ENCODE measurements around the gene COL4A1.

The COL4A1 gene

GRCh38 chr13:110289174-110289573 lies 17.8 kb downstream of the COL4A1 start:
- DNase-seq: no peak

GRCh38 chr13:110286833-110287819 lies 19.8 kb downstream of the COL4A1 start:
- DNase-seq: no peak

GRCh38 chr13:110285991-110286832 lies 20.7 kb downstream of the COL4A1 start:
- DNase-seq: no peak

GRCh38 chr13:110284779-110285484 lies 22.0 kb downstream of the COL4A1 start:
- DNase-seq: no peak

DNA sequence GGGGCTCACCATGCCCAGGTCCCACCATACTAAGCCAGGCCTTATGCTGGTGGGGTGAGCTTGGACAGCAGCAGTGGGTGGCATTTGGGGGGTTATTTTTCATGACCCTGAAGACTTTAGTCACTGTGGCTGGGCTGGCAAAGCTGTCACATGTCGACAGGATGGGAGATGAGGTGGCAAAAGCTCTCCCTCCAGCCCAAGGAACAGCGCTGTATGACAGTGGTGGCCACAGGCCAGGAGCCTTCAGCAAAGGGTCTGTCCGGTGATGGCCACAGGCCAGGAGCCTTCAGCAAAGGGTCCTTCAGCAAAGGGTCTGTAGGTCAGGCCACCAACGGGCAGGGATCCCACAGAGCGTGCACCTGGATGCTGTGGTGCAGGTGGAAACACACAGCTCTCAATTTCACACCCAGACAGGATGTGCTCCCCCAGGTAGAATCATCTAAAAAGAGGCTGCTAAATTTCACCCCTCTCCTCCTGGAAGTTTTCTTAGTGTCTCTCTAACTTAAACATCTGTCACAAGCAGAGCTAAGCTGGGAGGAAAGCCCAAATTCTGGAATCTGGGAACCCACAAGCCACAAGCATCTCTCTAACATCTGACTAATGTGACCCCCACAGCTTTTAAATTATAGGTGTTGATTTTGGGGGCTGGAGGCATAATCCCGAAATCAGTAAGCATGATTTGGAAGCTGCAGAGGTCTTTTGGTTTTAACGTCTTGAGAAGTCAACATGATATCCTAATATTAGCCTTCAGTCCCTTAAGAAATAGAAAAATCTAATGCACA lies 23.0 kb downstream of the COL4A1 start:
- DNase-seq: no peak

DNA sequence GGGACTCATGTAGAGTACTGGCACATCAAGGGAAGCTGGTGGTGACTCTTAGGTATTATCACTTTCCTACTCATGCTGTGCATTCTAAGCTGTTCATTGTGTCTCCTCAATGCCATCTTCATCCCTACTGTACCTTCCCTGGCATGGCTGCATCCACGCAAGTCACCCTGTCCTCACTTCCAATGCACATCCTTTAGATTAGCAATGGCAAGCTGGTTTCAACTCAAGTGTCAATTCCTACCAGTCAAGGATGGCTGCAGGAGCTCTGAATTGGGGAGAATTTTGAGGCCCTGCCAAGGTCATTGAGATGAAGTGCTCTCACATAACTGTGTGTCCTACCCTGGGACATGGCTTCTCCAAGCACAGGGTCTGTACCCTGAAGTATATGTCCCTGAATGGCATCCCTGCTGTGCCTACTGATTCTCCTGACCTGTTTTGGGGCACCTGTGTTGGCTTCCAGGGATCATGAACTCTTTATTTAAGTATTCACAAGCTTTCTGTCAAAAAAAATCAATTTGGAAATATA lies 24.6 kb downstream of the COL4A1 start:
- no peak for DNase-seq

GRCh38 chr13:110281736-110282135 lies 25.2 kb downstream of the COL4A1 start:
- DNase-seq: no peak

DNA sequence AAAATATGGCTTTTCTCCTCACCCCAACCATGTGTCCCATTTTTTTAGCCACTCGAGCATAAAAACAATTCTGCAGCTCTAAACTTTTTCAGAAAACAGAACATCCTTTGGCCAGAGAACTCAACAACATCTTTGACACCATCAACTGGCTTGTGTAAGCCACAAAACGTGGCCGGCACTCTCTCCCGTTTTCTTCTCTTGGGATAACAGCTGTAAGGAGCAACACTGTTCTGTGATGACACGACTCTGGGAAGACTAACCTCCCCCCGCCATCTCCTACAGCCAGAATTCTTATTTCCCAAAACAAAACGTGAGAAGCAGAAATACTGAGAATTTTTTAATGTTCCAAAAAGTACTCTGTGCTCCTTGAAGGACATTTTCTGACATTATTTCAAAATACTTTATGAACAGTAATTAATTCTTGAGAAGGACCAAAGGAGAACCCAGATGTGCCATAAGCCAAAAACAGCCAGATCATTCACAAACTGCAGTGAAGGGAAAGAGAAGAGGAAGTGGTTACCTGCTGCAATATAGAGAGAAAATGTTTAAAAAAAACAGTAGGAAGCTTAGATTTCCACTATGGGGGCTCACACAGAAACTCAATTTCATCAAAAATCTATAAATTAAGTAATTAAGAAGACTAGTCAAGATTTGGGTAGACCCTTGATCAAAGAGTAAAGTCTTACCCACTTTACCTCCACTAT lies 25.8 kb downstream of the COL4A1 start:
- DNase-seq: no peak

GRCh38 chr13:110280231-110280813 lies 26.6 kb downstream of the COL4A1 start:
- DNase-seq: no peak

DNA sequence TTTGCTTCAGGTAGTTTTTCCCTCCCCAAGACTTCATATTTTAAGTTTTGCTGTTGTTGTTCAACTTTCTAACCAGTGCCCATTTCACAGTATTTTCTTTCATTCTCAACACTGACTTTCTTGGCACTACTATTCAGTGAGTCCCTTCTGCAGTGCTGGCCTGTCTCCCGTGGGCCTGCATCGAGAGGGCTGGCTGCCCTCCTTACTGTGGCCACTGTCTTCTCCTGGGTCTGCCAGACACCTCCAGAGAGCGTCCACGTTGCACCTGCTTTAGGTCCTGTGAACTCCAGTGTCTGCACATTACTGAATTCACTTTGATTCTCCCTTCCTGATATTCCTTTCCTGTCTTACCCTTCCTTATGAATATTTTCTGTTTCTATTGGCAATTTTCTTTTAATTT lies 27.3 kb downstream of the COL4A1 start:
- peak; percentile 27 for DNase-seq

DNA sequence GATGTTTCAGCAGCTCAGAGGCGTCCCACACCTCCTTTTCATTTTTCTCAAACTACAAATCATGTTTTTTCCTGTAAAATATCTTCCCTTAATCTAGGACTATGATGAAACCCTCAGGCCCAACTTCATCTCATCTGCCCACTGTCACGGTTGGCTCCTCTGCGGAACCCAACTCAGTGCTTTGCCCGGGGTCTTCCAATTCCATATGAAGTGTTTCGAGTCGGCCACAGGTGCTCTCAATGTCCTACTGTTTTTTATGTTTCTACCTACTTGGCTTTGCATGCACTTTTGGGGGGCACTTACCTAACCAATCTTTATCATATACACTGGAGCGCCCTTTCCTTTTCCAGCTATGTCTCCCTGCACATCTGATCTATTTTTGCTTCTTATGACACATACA lies 28.1 kb downstream of the COL4A1 start:
- DNase-seq: peak; percentile 23

DNA sequence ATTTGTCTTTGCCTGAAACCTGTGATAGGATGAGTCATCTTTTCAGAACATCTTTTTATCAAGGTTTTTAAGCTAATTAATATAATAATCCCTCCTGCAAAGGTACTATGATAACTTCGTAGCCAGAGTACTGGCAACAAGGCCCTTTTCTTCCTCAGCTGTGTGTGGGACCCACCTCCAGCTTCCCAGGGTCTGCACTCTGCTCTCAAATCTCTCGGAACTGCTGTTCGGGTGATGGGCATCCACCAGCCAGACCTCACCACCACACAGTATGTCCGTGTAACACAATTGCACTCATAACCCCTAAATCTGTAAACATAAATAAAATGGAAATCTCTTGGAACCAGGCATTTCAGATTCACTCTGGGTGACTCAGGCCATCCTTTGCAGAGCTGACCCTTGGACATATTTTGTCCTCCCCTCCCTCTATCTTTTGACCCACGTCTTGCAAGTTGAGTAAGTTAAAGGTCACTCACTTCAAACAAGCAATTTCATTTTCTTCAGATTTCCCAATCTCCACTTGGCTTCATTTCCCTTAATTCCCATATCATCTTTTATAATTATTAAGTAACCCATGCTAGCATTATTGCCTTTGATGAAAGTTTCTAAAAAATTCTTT lies 29.5 kb downstream of the COL4A1 start:
- DNase-seq: no peak

- DNase-seq: no peak
Measured at GRCh38 chr13:110276553-110276950, 30.4 kb downstream of the COL4A1 start.

- no peak for DNase-seq
Measured at GRCh38 chr13:110275931-110276552, 30.9 kb downstream of the COL4A1 start.

GRCh38 chr13:110274687-110275086 lies 32.3 kb downstream of the COL4A1 start:
- no peak for DNase-seq

- no peak for DNase-seq
Measured at GRCh38 chr13:110273254-110273653, 33.7 kb downstream of the COL4A1 start.

DNA sequence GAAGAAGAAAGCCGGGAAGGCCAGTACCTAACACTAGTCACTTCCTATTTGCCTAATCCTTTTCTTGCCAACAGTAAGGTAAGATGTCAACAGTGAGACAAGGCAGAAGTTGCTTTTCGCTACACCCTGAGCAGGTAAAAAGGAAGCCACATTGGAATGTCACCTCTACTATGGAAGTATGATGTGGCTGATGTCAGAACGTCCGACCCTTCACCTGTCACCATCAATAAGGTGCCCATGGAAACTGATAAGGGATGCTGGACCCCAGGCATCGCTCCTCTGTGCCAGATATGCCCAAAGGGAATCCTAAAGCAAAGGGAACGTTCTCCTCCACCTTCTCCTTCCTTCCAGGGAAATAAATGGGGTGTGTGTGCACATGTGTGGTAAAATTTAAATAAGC lies 34.3 kb downstream of the COL4A1 start:
- DNase-seq: peak; percentile 12

- DNase-seq: peak; percentile 14
Measured at GRCh38 chr13:110272227-110272626, 34.7 kb downstream of the COL4A1 start.

DNA sequence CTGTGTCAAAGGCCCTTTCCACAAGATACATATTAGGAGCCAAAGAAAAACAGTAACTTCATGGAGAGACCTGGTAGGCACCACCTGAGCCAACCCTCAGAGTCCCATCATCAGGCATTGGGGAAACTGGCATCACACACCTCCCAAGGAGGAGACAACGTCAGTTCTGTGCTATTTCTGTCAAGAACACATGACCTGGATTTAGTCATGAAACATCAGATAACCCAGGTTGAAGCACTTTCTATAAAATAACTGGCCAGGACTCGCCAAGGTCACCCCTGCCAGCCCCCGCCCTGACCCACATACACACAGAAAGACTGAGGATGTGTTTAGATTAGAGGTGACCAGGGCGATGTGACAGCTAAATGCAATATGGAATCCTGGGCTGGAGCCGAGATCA lies 35.6 kb downstream of the COL4A1 start:
- peak; percentile 22 for DNase-seq

- peak; percentile 22 for DNase-seq
Measured at GRCh38 chr13:110270507-110270906, 36.5 kb downstream of the COL4A1 start.

Measured in islet precursor cell (in vitro differentiated cells).